Left ventricle myocardium inferior (tissue), 1 donor: ENCODE measurements around the gene LRRC10. TPM values are rescaled to one million over a fixed set of nuclear protein-coding genes. Genes with fewer than 3 reads are reported as not detected.
A peak's percentile ranks its signal among the peaks of the same experiment; 100 is the strongest.

ENCODE experiments used
- DNase-seq: peaks from one replicate; pipeline ENCODE4 v3.0.0-alpha.2; 2020
- H3K27ac ChIP-seq: fragments of 200-600 bp; replicated peaks from 2 replicates; pipeline ENCODE4 v1.8.0; 2021
- H3K27me3 ChIP-seq: fragments of 200-600 bp; 2 replicates; pipeline ENCODE4 v1.8.0; 2021; ENCODE audit warnings: low read depth
- H3K36me3 ChIP-seq: fragments of 200-600 bp; 2 replicates; pipeline ENCODE4 v1.8.0; 2021
- H3K4me1 ChIP-seq: fragments of 200-600 bp; 2 replicates; pipeline ENCODE4 v1.8.0; 2021
- H3K4me3 ChIP-seq: fragments of 200-600 bp; 2 replicates; pipeline ENCODE4 v1.8.0; 2021; ENCODE audit warnings: mild to moderate bottlenecking, moderate library complexity
- H3K9me3 ChIP-seq: fragments of 200-600 bp; replicated peaks from 2 replicates; pipeline ENCODE4 v1.8.0; 2021
- CTCF ChIP-seq: fragments of 200-600 bp; IDR thresholded peaks from 2 replicates; pipeline ENCODE4 v1.8.0; 2021; ENCODE audit warnings: antibody characterized with exemption, mild to moderate bottlenecking, borderline replicate concordance
- intact Hi-C: fragments of 100-400 bp; cut with micrococcal nuclease; formaldehyde crosslinking; loops from one replicate; pipeline ENCODE4 v1.11.0; 2022
- total RNA-seq: library from RNA; stranded (reverse); fragmentation: NEBNext Ultra II Directional; extraction: Animal tissue kit (Norgen Biotek cat#: 25700); gene quantifications from one replicate; pipeline ENCODE4 v1.2.1, GENCODE V29; 2021
- donor health status: DM: no; HTN: yes; CAD: no; lungs with severe emphysema.

The LRRC10 gene
- total RNA-seq, 1 donor from 2014 or later = 43.8 TPM

DNA sequence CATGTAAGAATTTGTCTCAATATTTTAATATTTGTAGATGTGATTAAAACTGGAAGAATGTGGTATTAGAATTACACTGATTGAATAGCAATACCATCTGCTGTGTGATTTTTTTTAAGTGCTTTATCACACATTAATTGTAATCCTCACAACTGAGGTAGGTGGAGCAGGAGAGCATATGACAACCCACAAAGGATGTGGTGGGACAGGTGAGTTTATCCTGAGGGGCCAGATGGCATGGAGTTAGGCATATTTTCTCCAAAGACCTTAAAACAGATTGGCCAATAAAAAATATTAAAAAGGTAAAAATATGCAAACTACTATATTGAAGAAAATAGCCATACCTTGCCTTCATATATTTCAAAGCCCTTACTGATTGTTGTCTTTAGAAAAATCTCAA is 7.8 kb downstream of the LRRC10 start:
- intact Hi-C loops = no loop called here
- no peaks in the 10 kb centered on the region for H3K9me3 ChIP-seq
- H3K4me1 ChIP-seq = peaks cover 40% of the 10 kb centered on the region
- H3K27me3 ChIP-seq = no peaks in the 10 kb centered on the region
- DNase-seq = no peak
- TF ChIP-seq CTCF = no peak
- peaks cover 56% of the 10 kb centered on the region for H3K36me3 ChIP-seq
- H3K4me3 ChIP-seq = no peak overlapping the region
- H3K27ac ChIP-seq = no peak overlapping the region

DNA sequence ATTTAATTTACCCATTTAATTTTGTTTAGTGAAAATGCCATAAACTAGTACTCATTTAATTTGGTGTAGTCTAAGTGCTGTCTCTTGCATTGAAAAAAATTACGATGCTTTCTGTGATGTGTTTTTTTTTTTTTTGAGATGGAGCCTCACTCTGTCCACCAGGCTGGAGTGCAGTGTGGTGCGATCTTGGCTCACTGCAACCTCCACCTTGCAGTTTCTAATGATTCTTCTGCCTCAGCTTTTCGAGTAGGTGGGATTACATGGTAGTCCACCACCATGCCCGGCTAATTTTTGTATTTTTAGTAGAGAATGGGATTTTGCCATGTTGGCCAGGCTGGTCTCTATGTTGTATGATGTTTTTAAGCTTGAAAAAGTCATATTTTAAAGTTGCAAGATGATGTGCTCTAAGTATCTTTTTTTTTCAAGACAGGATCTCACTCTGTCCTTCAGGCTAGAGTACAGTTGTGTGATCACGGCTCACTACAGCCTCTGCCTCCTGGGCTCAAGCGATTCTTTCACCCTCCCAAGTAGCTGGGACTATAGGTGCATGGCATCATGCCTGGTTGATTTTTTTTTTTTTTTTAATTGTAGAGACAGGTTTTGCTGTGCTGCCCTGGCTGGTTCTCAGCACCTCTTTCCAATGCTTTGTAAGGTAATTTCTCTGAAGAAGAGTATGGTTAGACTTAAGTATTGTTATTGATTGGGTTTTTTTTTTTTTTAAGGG is 8.6 kb downstream of the LRRC10 start:
- Histone ChIP-seq H3K4me1 (peaks cover 37% of the 10 kb centered on the region), H3K27me3 (no peaks in the 10 kb centered on the region), H3K27ac (no peak overlapping the region), H3K4me3 (no peak overlapping the region), H3K36me3 (peaks cover 64% of the 10 kb centered on the region), H3K9me3 (no peaks in the 10 kb centered on the region)
- intact Hi-C loops = no loop called here
- no peak for TF ChIP-seq CTCF
- no peak for DNase-seq

DNA sequence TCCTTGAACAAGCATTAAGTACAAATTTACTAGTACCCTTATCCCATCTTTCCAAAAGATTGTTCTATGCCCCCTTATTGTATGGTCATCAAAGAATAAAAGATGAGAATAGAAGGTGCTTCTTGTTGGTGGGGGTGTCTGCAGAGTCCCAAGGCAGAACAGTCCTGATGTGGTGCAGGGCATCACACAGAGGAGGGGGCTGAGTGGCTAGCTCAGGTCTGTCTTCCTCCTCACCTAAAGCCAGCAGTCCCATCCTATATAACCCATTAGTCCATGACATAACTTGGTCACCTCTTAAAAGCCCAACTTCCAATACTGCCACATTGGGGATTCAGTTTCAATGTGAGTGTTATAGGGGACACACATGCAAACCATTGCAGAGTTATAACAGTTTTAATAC is 9.9 kb downstream of the LRRC10 start:
- TF ChIP-seq CTCF = no peak
- H3K9me3 ChIP-seq = no peaks in the 10 kb centered on the region
- peaks cover 44% of the 10 kb centered on the region for H3K4me1 ChIP-seq
- H3K27me3 ChIP-seq = no peaks in the 10 kb centered on the region
- peaks cover 76% of the 10 kb centered on the region for H3K36me3 ChIP-seq
- H3K4me3 ChIP-seq = no peak overlapping the region
- no peak for DNase-seq
- H3K27ac ChIP-seq = no peak overlapping the region
- intact Hi-C loops = no loop called here

DNA sequence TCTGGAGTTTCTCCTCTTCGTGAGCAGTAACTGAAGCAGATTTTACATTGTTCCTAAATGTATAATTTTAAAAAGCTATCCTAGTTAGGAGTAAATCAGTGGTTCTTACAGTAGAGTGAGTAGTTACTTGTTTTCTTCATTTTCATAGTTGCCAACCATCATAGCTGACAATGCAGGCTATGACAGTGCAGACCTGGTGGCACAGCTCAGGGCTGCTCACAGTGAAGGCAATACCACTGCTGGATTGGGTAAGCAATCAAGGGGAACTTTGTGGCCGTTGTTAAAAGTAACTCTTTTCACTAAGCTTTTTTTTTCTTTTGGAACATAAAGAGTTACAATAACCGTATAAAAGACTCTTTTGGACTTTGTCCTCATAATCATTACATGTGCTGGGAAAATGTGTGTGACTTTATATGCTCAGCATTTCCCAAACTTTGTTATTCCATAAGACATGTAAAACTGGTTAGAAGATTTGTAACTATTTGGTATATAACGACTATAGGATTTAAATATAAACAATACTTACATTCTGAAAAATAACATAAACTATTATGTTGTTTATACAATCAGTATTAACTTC is 12.4 kb downstream of the LRRC10 start:
- TF ChIP-seq CTCF = no peak
- H3K27ac ChIP-seq = peak overlapping the region; percentile 2
- H3K4me1 ChIP-seq = peaks cover 35% of the 10 kb centered on the region
- no peaks in the 10 kb centered on the region for H3K9me3 ChIP-seq
- no peaks in the 10 kb centered on the region for H3K27me3 ChIP-seq
- DNase-seq = no peak
- intact Hi-C loops = no loop called here
- peaks cover 98% of the 10 kb centered on the region for H3K36me3 ChIP-seq
- no peak overlapping the region for H3K4me3 ChIP-seq

GRCh38 chr12:69595689-69596088 is 15.0 kb downstream of the LRRC10 start:
- Histone ChIP-seq H3K27me3 (no peaks in the 10 kb centered on the region), H3K27ac (no peak overlapping the region), H3K4me3 (no peak overlapping the region), H3K9me3 (no peaks in the 10 kb centered on the region), H3K4me1 (peaks cover 31% of the 10 kb centered on the region), H3K36me3 (peaks cover 99% of the 10 kb centered on the region)
- no peak for DNase-seq
- intact Hi-C loops = no loop called here
- TF ChIP-seq CTCF = peak; percentile 7
